IMR-90 (cell line): ENCODE results near the gene ATP10B. TPM values are rescaled to one million over a fixed set of nuclear protein-coding genes. Genes with fewer than 3 reads are reported as not detected.

ENCODE experiments used
- ATAC-seq: fragments of 200-7000 bp; cut with Tn5 transposase; 2 replicates; pipeline ENCODE4 v1.9.1; 2020; ENCODE audit warnings: low read depth, mild to moderate bottlenecking, moderate library complexity
- BruUV-seq: library from RNA; stranded (reverse); fragments of 400-500 nt; replicated peaks from 2 replicates; lab custom pipeline; 2021; lab: Mats Ljungman, UMichigan
- CTCF ChIA-PET: fragments of 300-600 bp; formaldehyde crosslinking; extraction: SDS; loops from one replicate; lab custom pipeline; 2021; ENCODE audit warnings: antibody characterized with exemption; lab: Yijun Ruan, JAX
- POLR2A ChIA-PET: fragments of 300-600 bp; sonication (Branson Sonifier 250); formaldehyde crosslinking; loops from one replicate; lab custom pipeline; 2022; ENCODE audit warnings: antibody characterized with exemption; ENCODE audit not compliant: unreplicated experiment; lab: Charles Lee
- DNase-seq: peaks from one replicate; pipeline ENCODE4 v3.0.0; 2013
- H2AFZ ChIP-seq: replicated peaks from 2 replicates; pipeline ENCODE3; 2013; ENCODE audit warnings: low read length, mild to moderate bottlenecking; ENCODE audit not compliant: poor library complexity
- H2AK5ac ChIP-seq: 2 replicates; pipeline ENCODE4 v1.6.1; 2013; ENCODE audit warnings: low read depth, low read length, inconsistent platforms
- H2AK9ac ChIP-seq: replicated peaks from 2 replicates; pipeline ENCODE3; 2013; ENCODE audit warnings: mild to moderate bottlenecking, low read depth, low read length, moderate library complexity; ENCODE audit not compliant: poor library complexity
- H2BK120ac ChIP-seq: 2 replicates; pipeline ENCODE4 v1.6.1; 2013; ENCODE audit warnings: low read depth, low read length, inconsistent platforms
- H2BK15ac ChIP-seq: 3 replicates; pipeline ENCODE4 v1.6.1; 2013; ENCODE audit warnings: low read depth, low read length, inconsistent platforms
- H2BK20ac ChIP-seq: 2 replicates; pipeline ENCODE4 v1.6.1; 2013; ENCODE audit warnings: low read depth, mild to moderate bottlenecking, inconsistent platforms, low read length, moderate library complexity
- H2BK5ac ChIP-seq: 2 replicates; pipeline ENCODE4 v1.6.1; 2013; ENCODE audit warnings: mild to moderate bottlenecking, low read depth, low read length, inconsistent platforms; ENCODE audit not compliant: poor library complexity, severe bottlenecking
- H3K14ac ChIP-seq: replicated peaks from 2 replicates; pipeline ENCODE4 v1.6.1; 2013; ENCODE audit warnings: low read depth, low read length, inconsistent platforms
- H3K18ac ChIP-seq: 2 replicates; pipeline ENCODE4 v1.6.1; 2013; ENCODE audit warnings: low read depth, low read length, control low read depth
- H3K23ac ChIP-seq: 2 replicates; pipeline ENCODE4 v1.6.1; 2013; ENCODE audit warnings: low read depth, low read length, inconsistent platforms
- H3K27ac ChIP-seq: 2 replicates; pipeline ENCODE4 v1.5.1; 2013; ENCODE audit warnings: mild to moderate bottlenecking, control low read depth, low read length; ENCODE audit not compliant: insufficient read depth
- H3K27me3 ChIP-seq: 2 replicates; pipeline ENCODE4 v1.6.1; 2013; ENCODE audit warnings: low read length; ENCODE audit not compliant: control insufficient read depth, insufficient read depth
- H3K36me3 ChIP-seq: 2 replicates; pipeline ENCODE4 v1.6.1; 2013; ENCODE audit warnings: low read length, mixed read lengths; ENCODE audit not compliant: control insufficient read depth, insufficient read depth
- H3K4ac ChIP-seq: 2 replicates; pipeline ENCODE4 v1.6.1; 2013; ENCODE audit warnings: low read depth, low read length, inconsistent platforms
- H3K4me1 ChIP-seq: 2 replicates; pipeline ENCODE4 v1.6.1; 2013; ENCODE audit warnings: low read length, mixed read lengths; ENCODE audit not compliant: control insufficient read depth, insufficient read depth
- H3K4me2 ChIP-seq: 2 replicates; pipeline ENCODE4 v1.6.1; 2013; ENCODE audit warnings: low read depth, mild to moderate bottlenecking, control low read depth, low read length, moderate library complexity
- H3K4me3 ChIP-seq: 2 replicates; pipeline ENCODE4 v1.5.1; 2013; ENCODE audit warnings: low read depth, mild to moderate bottlenecking, control low read depth, low read length, moderate library complexity; ENCODE audit not compliant: insufficient read depth
- H3K56ac ChIP-seq: 2 replicates; pipeline ENCODE4 v1.6.1; 2013; ENCODE audit warnings: low read length, inconsistent platforms; ENCODE audit not compliant: insufficient read depth; ENCODE audit errors: extremely low read depth
- H3K79me1 ChIP-seq, 2 experiments: 2 replicates each; pipeline ENCODE4 v1.6.1; 2013; ENCODE audit warnings: low read length in 2 of 2, inconsistent platforms in 1 of 2, low read depth in 1 of 2
- H3K9ac ChIP-seq: 2 replicates; pipeline ENCODE4 v1.6.1; 2013; ENCODE audit warnings: low read depth, low read length, control low read depth
- H3K9me1 ChIP-seq: 2 replicates; pipeline ENCODE4 v1.6.1; 2013; ENCODE audit warnings: low read length, inconsistent platforms; ENCODE audit not compliant: insufficient read depth
- H3K9me3 ChIP-seq: 2 replicates; pipeline ENCODE4 v1.6.1; 2013; ENCODE audit warnings: low read length; ENCODE audit not compliant: control insufficient read depth, insufficient read depth
- H4K20me1 ChIP-seq: 2 replicates; pipeline ENCODE4 v1.6.1; 2013; ENCODE audit warnings: low read length, inconsistent platforms; ENCODE audit not compliant: insufficient read depth
- H4K5ac ChIP-seq: 2 replicates; pipeline ENCODE4 v1.6.1; 2013; ENCODE audit warnings: mild to moderate bottlenecking, low read depth, low read length, control low read depth
- H4K8ac ChIP-seq, 2 experiments: 2 replicates each; pipeline ENCODE4 v1.6.1; 2013; ENCODE audit warnings: low read depth in 2 of 2, low read length in 2 of 2, control low read depth in 1 of 2, inconsistent platforms in 1 of 2
- H4K91ac ChIP-seq: 2 replicates; pipeline ENCODE4 v1.6.1; 2013; ENCODE audit warnings: low read depth, low read length, inconsistent platforms; ENCODE audit not compliant: insufficient read depth
- CEBPB ChIP-seq: IDR thresholded peaks from 2 replicates; pipeline ENCODE4 v1.6.1; 2012; ENCODE audit warnings: low read depth, low read length, improper control_type of control experiment
- MAFK ChIP-seq: IDR thresholded peaks from 2 replicates; pipeline ENCODE4 v1.6.1; 2012; ENCODE audit warnings: low read depth, low read length, improper control_type of control experiment
- MAZ ChIP-seq: IDR thresholded peaks from 2 replicates; pipeline ENCODE4 v1.6.1; 2012; ENCODE audit warnings: low read depth, mild to moderate bottlenecking, low read length, improper control_type of control experiment, moderate library complexity, borderline replicate concordance
- POLR2A ChIP-seq: IDR thresholded peaks from 2 replicates; pipeline ENCODE4 v1.6.1; 2012; ENCODE audit warnings: mild to moderate bottlenecking, low read depth, low read length
- RAD21 ChIP-seq: IDR thresholded peaks from 2 replicates; pipeline ENCODE4 v1.6.1; 2012; ENCODE audit warnings: low read length, improper control_type of control experiment
- RFX5 ChIP-seq: IDR thresholded peaks from 2 replicates; pipeline ENCODE4 v1.8.0; 2012; ENCODE audit warnings: low read depth, mild to moderate bottlenecking, low read length, moderate library complexity
- SMC3 ChIP-seq: fragments of 150-350 bp; IDR thresholded peaks from 2 replicates; pipeline ENCODE4 v1.6.1; 2016; ENCODE audit warnings: low read depth, mild to moderate bottlenecking, antibody characterized with exemption, low read length, moderate library complexity
- WGBS, 2 experiments: methylation state at CpG; one replicate each; pipeline versions ENCODE4 v1.1.5 to v1.1.7; 2013; ENCODE audit warnings: missing lambda C conversion rate in 2 of 2; ENCODE audit not compliant: insufficient read length in 1 of 2; ENCODE audit errors: extremely low coverage in 2 of 2; 5-methylcytosine and 5-hydroxymethylcytosine counted together
- dilution Hi-C: fragments of 300-500 bp; cut with HindIII; formaldehyde crosslinking; loops from one replicate; pipeline ENCODE4 v1.14.3; 2018; ENCODE audit warnings: low sequenced_read_pairs; ENCODE audit not compliant: unreplicated experiment
- in situ Hi-C: fragments of 300-500 bp; cut with MboI; formaldehyde crosslinking; loops from 3 replicates; pipeline ENCODE4 v1.14.3; 2019; ENCODE audit warnings: low sequenced_read_pairs, inconsistent platforms, mixed read lengths
- intact Hi-C: fragments of 100-400 bp; cut with micrococcal nuclease; formaldehyde crosslinking; loops from 2 replicates; pipeline ENCODE4 v1.10.0; 2022
- polyA plus RNA-seq, 3 experiments: library from polyadenylated mRNA; depleted of rRNA; stranded (reverse); fragments of >200 nt; gene quantifications; 2 replicates each; pipeline ENCODE4 v1.2.3, GENCODE V29; 2012; ENCODE audit warnings: low replicate concordance in 1 of 3
- total RNA-seq: library from RNA; depleted of rRNA; stranded (reverse); fragments of >200 nt; gene quantifications from 2 replicates; pipeline ENCODE4 v1.2.3, GENCODE V29; 2012
- TF ChIP-seq, protein P1 (sequence below): fragments of 150-350 bp; IDR thresholded peaks from 2 replicates; pipeline ENCODE4 v1.6.1; 2017; ENCODE audit warnings: mild to moderate bottlenecking, antibody characterized with exemption, low read length, low read depth
- TF ChIP-seq, protein P2 (sequence below): fragments of 150-350 bp; IDR thresholded peaks from 2 replicates; pipeline ENCODE4 v1.6.1; 2016; ENCODE audit warnings: low read depth, mild to moderate bottlenecking, low read length, moderate library complexity, borderline replicate concordance
- TF ChIP-seq, protein P3 (sequence below): conservative IDR thresholded peaks from 2 replicates; pipeline ENCODE4 v1.5.1; 2012; ENCODE audit warnings: mild to moderate bottlenecking, low read depth, low read length, improper control_type of control experiment

The ATP10B gene
- total and polyA plus RNA-seq, 2 of the 4 experiments (the other 2 are of a cell fraction): not detected

DNA sequence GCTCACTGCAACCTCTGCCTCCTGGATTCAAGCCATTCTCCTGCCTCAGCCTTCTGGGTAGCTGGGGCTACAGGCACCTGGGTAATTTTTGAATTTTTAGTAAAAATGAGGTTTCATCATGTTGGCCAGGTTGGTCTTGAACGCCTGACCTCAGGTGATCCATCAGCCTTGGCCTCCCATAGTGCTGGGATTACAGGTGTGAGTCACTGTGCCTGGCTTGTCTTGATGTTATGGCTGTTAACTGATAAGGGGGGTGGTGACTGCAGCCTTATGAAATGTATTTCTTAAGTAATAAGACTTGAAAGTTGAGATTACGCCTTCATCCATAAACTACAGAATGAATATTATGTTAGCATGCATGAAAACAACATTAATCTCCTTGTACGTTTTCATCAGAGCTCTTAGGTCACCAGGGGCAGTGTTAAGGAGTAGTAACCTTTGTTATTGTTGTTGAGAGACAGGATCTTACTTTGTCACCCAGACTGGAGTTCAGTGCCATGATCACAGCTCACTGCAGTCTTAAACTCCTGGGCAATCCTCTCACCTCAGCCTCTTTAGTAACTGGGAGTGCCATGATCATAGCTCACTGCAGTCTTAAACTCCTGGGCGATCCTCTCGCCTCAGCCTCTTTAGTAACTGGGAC lies 148.3 kb downstream of the ATP10B start:
- Histone ChIP-seq H4K20me1 (no peaks in the 10 kb centered on the region), H3K4me2 (no peak overlapping the region), H3K4me1 (no peaks in the 10 kb centered on the region), H3K27me3 (no peaks in the 10 kb centered on the region), H2BK5ac (no peak overlapping the region), H3K9ac (no peak overlapping the region), H3K9me1 (no peaks in the 10 kb centered on the region), H4K5ac (no peak overlapping the region), H3K9me3 (peaks cover 17% of the 10 kb centered on the region), H2BK20ac (no peak overlapping the region), H2BK15ac (no peak overlapping the region), H3K79me1 (no peaks in the 10 kb centered on the region), H2AK5ac (no peak overlapping the region), H2AK9ac (no peak overlapping the region), H3K27ac (no peak overlapping the region), H2BK120ac (no peak overlapping the region), H4K91ac (no peak overlapping the region), H3K4ac (no peak overlapping the region), H3K23ac (no peak overlapping the region), H3K14ac (no peak overlapping the region), H4K8ac (no peak overlapping the region), H3K36me3 (no peaks in the 10 kb centered on the region), H2AFZ (no peak overlapping the region), H3K18ac (no peak overlapping the region), H3K56ac (no peak overlapping the region), H3K4me3 (no peak overlapping the region)
- TF ChIP-seq SMC3: no peak
- no peak for TF ChIP-seq CEBPB
- no peak for TF ChIP-seq POLR2A
- no peak for TF ChIP-seq RFX5
- TF ChIP-seq, protein P1, sequence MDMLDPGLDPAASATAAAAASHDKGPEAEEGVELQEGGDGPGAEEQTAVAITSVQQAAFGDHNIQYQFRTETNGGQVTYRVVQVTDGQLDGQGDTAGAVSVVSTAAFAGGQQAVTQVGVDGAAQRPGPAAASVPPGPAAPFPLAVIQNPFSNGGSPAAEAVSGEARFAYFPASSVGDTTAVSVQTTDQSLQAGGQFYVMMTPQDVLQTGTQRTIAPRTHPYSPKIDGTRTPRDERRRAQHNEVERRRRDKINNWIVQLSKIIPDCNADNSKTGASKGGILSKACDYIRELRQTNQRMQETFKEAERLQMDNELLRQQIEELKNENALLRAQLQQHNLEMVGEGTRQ: no peak
- no peak for TF ChIP-seq MAZ
- no peak for TF ChIP-seq RAD21
- TF ChIP-seq, protein P2, sequence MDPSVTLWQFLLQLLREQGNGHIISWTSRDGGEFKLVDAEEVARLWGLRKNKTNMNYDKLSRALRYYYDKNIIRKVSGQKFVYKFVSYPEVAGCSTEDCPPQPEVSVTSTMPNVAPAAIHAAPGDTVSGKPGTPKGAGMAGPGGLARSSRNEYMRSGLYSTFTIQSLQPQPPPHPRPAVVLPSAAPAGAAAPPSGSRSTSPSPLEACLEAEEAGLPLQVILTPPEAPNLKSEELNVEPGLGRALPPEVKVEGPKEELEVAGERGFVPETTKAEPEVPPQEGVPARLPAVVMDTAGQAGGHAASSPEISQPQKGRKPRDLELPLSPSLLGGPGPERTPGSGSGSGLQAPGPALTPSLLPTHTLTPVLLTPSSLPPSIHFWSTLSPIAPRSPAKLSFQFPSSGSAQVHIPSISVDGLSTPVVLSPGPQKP: no peak
- no peak for TF ChIP-seq MAFK
- TF ChIP-seq, protein P3, sequence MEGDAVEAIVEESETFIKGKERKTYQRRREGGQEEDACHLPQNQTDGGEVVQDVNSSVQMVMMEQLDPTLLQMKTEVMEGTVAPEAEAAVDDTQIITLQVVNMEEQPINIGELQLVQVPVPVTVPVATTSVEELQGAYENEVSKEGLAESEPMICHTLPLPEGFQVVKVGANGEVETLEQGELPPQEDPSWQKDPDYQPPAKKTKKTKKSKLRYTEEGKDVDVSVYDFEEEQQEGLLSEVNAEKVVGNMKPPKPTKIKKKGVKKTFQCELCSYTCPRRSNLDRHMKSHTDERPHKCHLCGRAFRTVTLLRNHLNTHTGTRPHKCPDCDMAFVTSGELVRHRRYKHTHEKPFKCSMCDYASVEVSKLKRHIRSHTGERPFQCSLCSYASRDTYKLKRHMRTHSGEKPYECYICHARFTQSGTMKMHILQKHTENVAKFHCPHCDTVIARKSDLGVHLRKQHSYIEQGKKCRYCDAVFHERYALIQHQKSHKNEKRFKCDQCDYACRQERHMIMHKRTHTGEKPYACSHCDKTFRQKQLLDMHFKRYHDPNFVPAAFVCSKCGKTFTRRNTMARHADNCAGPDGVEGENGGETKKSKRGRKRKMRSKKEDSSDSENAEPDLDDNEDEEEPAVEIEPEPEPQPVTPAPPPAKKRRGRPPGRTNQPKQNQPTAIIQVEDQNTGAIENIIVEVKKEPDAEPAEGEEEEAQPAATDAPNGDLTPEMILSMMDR: no peak
- WGBS, 2 experiments: no CpG with 5 or more reads among the region's 5 CpGs
- DNase-seq (no peak), ATAC-seq (no peak)
- intact Hi-C loops (no loop called here), dilution Hi-C loops (no loop called here), in situ Hi-C loops (no loop called here)
- CTCF ChIA-PET: interaction anchor here (0.6 kb wide), 1 partner anchor 358 kb away, joined by 3 read pairs; no protein-coding TSS in a partner anchor
- no TSS peak for BruUV-seq
- POLR2A ChIA-PET: no interaction called here
